ENCODE results near the gene CHIA. TPM values are rescaled to one million over a fixed set of nuclear protein-coding genes. Genes with fewer than 3 reads are reported as not detected.

Gene CHIA
- total RNA-seq, 1 experiment from 2014 or later = not detected

GRCh38 chr1:111272081-111272480 lies 18.6 kb upstream of the CHIA start:
- Histone ChIP-seq H4K8ac (replicated peaks; ENCODE audit: insufficient read length, low read depth, low read length) (no peak overlapping the region), H3K79me1 (ENCODE audit: insufficient read depth, low read depth, low read length, poor library complexity, severe bottlenecking) (no peaks in the 10 kb centered on the region), H3K14ac (ENCODE audit: insufficient read depth, low read length) (no peak overlapping the region), H3K4ac (ENCODE audit: low read depth, low read length) (no peak overlapping the region), H2AK5ac (ENCODE audit: insufficient read length, low read length) (no peak overlapping the region), H3K23ac (ENCODE audit: insufficient read length, low read depth, low read length) (no peak overlapping the region), H3K27ac (ENCODE audit: insufficient read length, low read depth, low read length) (no peak overlapping the region), H3K9ac (ENCODE audit: extremely low read depth, insufficient read length, low read length) (no peak overlapping the region), H3K23me2 (ENCODE audit: insufficient read length, low read depth, low read length, poor library complexity, severe bottlenecking) (no peaks in the 10 kb centered on the region), H3K27me3 (ENCODE audit: insufficient read depth, low read length) (no peaks in the 10 kb centered on the region), H3K4me2 (ENCODE audit: insufficient read depth, insufficient read length, low read length) (no peak overlapping the region), H3K4me1 (ENCODE audit: insufficient read depth, low read length) (no peaks in the 10 kb centered on the region; the same call in 1 of the 2 replicates), H3K18ac (ENCODE audit: insufficient read length, low read depth, low read length) (no peak overlapping the region), H4K91ac (ENCODE audit: insufficient read length, low read depth, low read length) (no peak overlapping the region), H3K79me2 (ENCODE audit: insufficient read depth, low read length) (no peaks in the 10 kb centered on the region), H4K5ac (ENCODE audit: insufficient read length, low read depth, low read length) (no peak overlapping the region), H2BK15ac (ENCODE audit: low read depth, low read length) (no peak overlapping the region), H4K20me1 (ENCODE audit: control insufficient read depth, insufficient read depth, insufficient read length) (no peaks in the 10 kb centered on the region), H2AFZ (ENCODE audit: low read length) (no peak overlapping the region), H2BK12ac (ENCODE audit: insufficient read length, low read depth, low read length) (no peak overlapping the region), H3T11ph (ENCODE audit: low read length) (no peak overlapping the region), H2BK120ac (ENCODE audit: low read depth, low read length, poor library complexity, severe bottlenecking) (no peak overlapping the region), H2BK5ac (ENCODE audit: insufficient read length, low read length) (no peak overlapping the region), H3K9me3 (ENCODE audit: control insufficient read depth, low read depth, low read length) (no peaks in the 10 kb centered on the region), H3K56ac (ENCODE audit: insufficient read length, low read depth, low read length) (no peak overlapping the region), H2BK20ac (ENCODE audit: low read depth, low read length, poor library complexity, severe bottlenecking) (no peak overlapping the region)
- H3K36me3 Mint-ChIP-seq (ENCODE audit: insufficient read depth in 1 of 3, low read depth in 3 of 3) = peaks cover 0 to 9% (median 0%) of the 10 kb centered on the region in 3 experiments; a peak in 3 of 7 replicates
- TF ChIP-seq, protein P1, sequence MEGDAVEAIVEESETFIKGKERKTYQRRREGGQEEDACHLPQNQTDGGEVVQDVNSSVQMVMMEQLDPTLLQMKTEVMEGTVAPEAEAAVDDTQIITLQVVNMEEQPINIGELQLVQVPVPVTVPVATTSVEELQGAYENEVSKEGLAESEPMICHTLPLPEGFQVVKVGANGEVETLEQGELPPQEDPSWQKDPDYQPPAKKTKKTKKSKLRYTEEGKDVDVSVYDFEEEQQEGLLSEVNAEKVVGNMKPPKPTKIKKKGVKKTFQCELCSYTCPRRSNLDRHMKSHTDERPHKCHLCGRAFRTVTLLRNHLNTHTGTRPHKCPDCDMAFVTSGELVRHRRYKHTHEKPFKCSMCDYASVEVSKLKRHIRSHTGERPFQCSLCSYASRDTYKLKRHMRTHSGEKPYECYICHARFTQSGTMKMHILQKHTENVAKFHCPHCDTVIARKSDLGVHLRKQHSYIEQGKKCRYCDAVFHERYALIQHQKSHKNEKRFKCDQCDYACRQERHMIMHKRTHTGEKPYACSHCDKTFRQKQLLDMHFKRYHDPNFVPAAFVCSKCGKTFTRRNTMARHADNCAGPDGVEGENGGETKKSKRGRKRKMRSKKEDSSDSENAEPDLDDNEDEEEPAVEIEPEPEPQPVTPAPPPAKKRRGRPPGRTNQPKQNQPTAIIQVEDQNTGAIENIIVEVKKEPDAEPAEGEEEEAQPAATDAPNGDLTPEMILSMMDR (conservative IDR thresholded peaks at IDR 0.05) = no peak
- no CpG with 5 or more reads among the region's 3 CpGs for WGBS (ENCODE audit: extremely low coverage, insufficient read length, low lambda C conversion rate)
- peaks cover 25 to 28% of the 10 kb centered on the region in 2 experiments for H3K4me1 Mint-ChIP-seq
- H3K9me3 Mint-ChIP-seq = peaks cover 6 to 9% of the 10 kb centered on the region in 2 experiments; a peak in 3 of 5 replicates
- no peak for DNase-seq
- H3K27ac Mint-ChIP-seq = peak overlapping the region in 2 of 3 experiments; percentile 36 to 93; a peak in 4 of 7 replicates
- no peak overlapping the region for H3K4me3 Mint-ChIP-seq
- no peaks in the 10 kb centered on the region; the same call in none of the 2 replicates for H3K27me3 Mint-ChIP-seq (ENCODE audit: low read depth)

All from H9 (cell line).